Stimulated activated CD8-positive, alpha-beta memory T cell treated with anti-CD3 and anti-CD28 coated beads, Interleukin-4, amount 100 ng/mL, for 1 hour (primary cell): ENCODE measurements around the gene B4GALNT4.
"Not testable (repeated sequence)": the region's sequence is repeated elsewhere in the genome, so short reads cannot be mapped to it uniquely, and the experiment has no call there.

Experiments
- DNase-seq, 2 donors: peaks; one replicate each; pipeline ENCODE4 v3.0.0-alpha.2; 2020; ENCODE audit warnings: low read depth in 2 of 2, low spot score in 1 of 2

Gene B4GALNT4

GRCh38 chr11:419248-420005, 50.1 kb downstream of the B4GALNT4 start:
- DNase-seq: no peak

GRCh38 chr11:420054-420910, 51.0 kb downstream of the B4GALNT4 start:
- DNase-seq: no peak

GRCh38 chr11:420911-421321, 51.6 kb downstream of the B4GALNT4 start:
- DNase-seq: no peak

GRCh38 chr11:422249-422656, 53.0 kb downstream of the B4GALNT4 start:
- DNase-seq: no peak

GRCh38 chr11:424232-424631, 54.9 kb downstream of the B4GALNT4 start:
- no peak for DNase-seq

GRCh38 chr11:424766-425165, 55.5 kb downstream of the B4GALNT4 start:
- DNase-seq: not testable (repeated sequence)

GRCh38 chr11:425301-425700, 56.0 kb downstream of the B4GALNT4 start:
- no peak for DNase-seq

GRCh38 chr11:426851-427250, 57.6 kb downstream of the B4GALNT4 start:
- DNase-seq: no peak

- DNase-seq: no peak
Observed at GRCh38 chr11:428295-428694, 59.0 kb downstream of the B4GALNT4 start.

- no peak for DNase-seq
Observed at GRCh38 chr11:429391-429790, 60.1 kb downstream of the B4GALNT4 start.

GRCh38 chr11:429931-430456, 60.7 kb downstream of the B4GALNT4 start:
- DNase-seq: no peak
